Mesenchymal stem cell (in vitro differentiated cells and primary cell): Measurements from ENCODE around the gene SLC25A48.

Experiments
- DNase-seq: peaks from one replicate; pipeline ENCODE4 v3.0.0-alpha.2; 2013
- H2AFZ ChIP-seq: one replicate; pipeline ENCODE4 v1.6.1; 2013; ENCODE audit warnings: low read depth, mild to moderate bottlenecking, control low read depth, inconsistent platforms, low read length, moderate library complexity
- H2AK5ac ChIP-seq: 2 replicates; pipeline ENCODE4 v1.6.1; 2013; ENCODE audit warnings: low read length, moderate library complexity, mild to moderate bottlenecking, inconsistent platforms; ENCODE audit not compliant: severe bottlenecking
- H2BK120ac ChIP-seq: one replicate; pipeline ENCODE4 v1.6.1; 2013; ENCODE audit warnings: low read depth, mild to moderate bottlenecking, inconsistent platforms, low read length, moderate library complexity
- H2BK12ac ChIP-seq, 2 experiments: one replicate each; pipeline ENCODE4 v1.6.1; 2013; ENCODE audit warnings: inconsistent platforms in 2 of 2, low read length in 2 of 2, mild to moderate bottlenecking in 2 of 2, moderate library complexity in 2 of 2, control low read depth in 1 of 2
- H2BK15ac ChIP-seq: one replicate; pipeline ENCODE4 v1.6.1; 2013; ENCODE audit warnings: mild to moderate bottlenecking, low read depth, inconsistent platforms; ENCODE audit not compliant: poor library complexity, severe bottlenecking
- H2BK5ac ChIP-seq: 2 replicates; pipeline ENCODE4 v1.6.1; 2013; ENCODE audit warnings: low read depth, mild to moderate bottlenecking, low read length, control low read depth, inconsistent platforms; ENCODE audit not compliant: poor library complexity, severe bottlenecking
- H3K14ac ChIP-seq, 2 experiments: one replicate each; pipeline ENCODE4 v1.6.1; 2013; ENCODE audit warnings: inconsistent platforms in 2 of 2, low read length in 2 of 2, control low read depth in 1 of 2, mild to moderate bottlenecking in 1 of 2, moderate library complexity in 1 of 2
- H3K18ac ChIP-seq, 2 experiments: one replicate each; pipeline ENCODE4 v1.6.1; 2013; ENCODE audit warnings: inconsistent platforms in 2 of 2, low read length in 2 of 2, control low read depth in 1 of 2, low read depth in 1 of 2, mild to moderate bottlenecking in 1 of 2
- H3K23ac ChIP-seq, 2 experiments: one replicate each; pipeline ENCODE4 v1.6.1; 2013; ENCODE audit warnings: inconsistent platforms in 2 of 2, low read length in 2 of 2, mild to moderate bottlenecking in 2 of 2, moderate library complexity in 2 of 2, control low read depth in 1 of 2
- H3K27ac ChIP-seq: 2 replicates; pipeline ENCODE4 v1.5.1; 2013; ENCODE audit warnings: mild to moderate bottlenecking, moderate library complexity, low read length, control low read depth, inconsistent platforms; ENCODE audit not compliant: poor library complexity, severe bottlenecking
- H3K27me3 ChIP-seq, 2 experiments: 2 replicates each; pipeline versions ENCODE4 v1.6.1 to v1.7.0; 2013; ENCODE audit warnings: low read length in 2 of 2, mild to moderate bottlenecking in 2 of 2, moderate library complexity in 2 of 2, control low read depth in 1 of 2, inconsistent platforms in 1 of 2; ENCODE audit not compliant: control insufficient read depth in 1 of 2, insufficient read depth in 1 of 2
- H3K36me3 ChIP-seq, 2 experiments: 2 replicates each; pipeline versions ENCODE4 v1.6.1 to v1.7.0; 2013; ENCODE audit warnings: low read length in 2 of 2, control low read depth in 1 of 2, inconsistent platforms in 1 of 2, low read depth in 1 of 2, mild to moderate bottlenecking in 1 of 2; ENCODE audit not compliant: insufficient read depth in 2 of 2, control insufficient read depth in 1 of 2
- H3K4ac ChIP-seq, 2 experiments: one replicate each; pipeline ENCODE4 v1.6.1; 2013; ENCODE audit warnings: inconsistent platforms in 2 of 2, low read length in 2 of 2, mild to moderate bottlenecking in 2 of 2, moderate library complexity in 2 of 2, control low read depth in 1 of 2, low read depth in 1 of 2
- H3K4me1 ChIP-seq: 2 replicates; pipeline ENCODE4 v1.6.1; 2013; ENCODE audit warnings: low read depth, low read length, control low read depth; ENCODE audit not compliant: control insufficient read depth, insufficient read depth
- H3K4me2 ChIP-seq: 2 replicates; pipeline ENCODE4 v1.6.1; 2013; ENCODE audit warnings: low read length, mild to moderate bottlenecking, inconsistent platforms; ENCODE audit not compliant: poor library complexity, severe bottlenecking
- H3K4me3 ChIP-seq, 2 experiments: 2 replicates each; pipeline versions ENCODE4 v1.5.1 to v1.7.0; 2013; ENCODE audit warnings: low read length in 2 of 2, mild to moderate bottlenecking in 2 of 2, control low read depth in 1 of 2, low read depth in 1 of 2; ENCODE audit not compliant: insufficient read depth in 1 of 2
- H3K79me1 ChIP-seq: replicated peaks from 2 replicates; pipeline ENCODE4 v1.6.1; 2013; ENCODE audit warnings: mild to moderate bottlenecking, control low read depth, low read length, inconsistent platforms; ENCODE audit not compliant: poor library complexity, severe bottlenecking
- H3K9ac ChIP-seq: 2 replicates; pipeline ENCODE4 v1.7.0; 2013; ENCODE audit warnings: mild to moderate bottlenecking, low read length, moderate library complexity
- H3K9me3 ChIP-seq: 2 replicates; pipeline ENCODE4 v1.7.0; 2013; ENCODE audit warnings: mild to moderate bottlenecking, low read length; ENCODE audit not compliant: control insufficient read depth
- H4K8ac ChIP-seq: one replicate; pipeline ENCODE4 v1.6.1; 2013; ENCODE audit warnings: inconsistent platforms, mild to moderate bottlenecking, low read length, moderate library complexity
- H4K91ac ChIP-seq: one replicate; pipeline ENCODE4 v1.6.1; 2013; ENCODE audit warnings: mild to moderate bottlenecking, low read length, inconsistent platforms
- WGBS: methylation state at CpG from one replicate; pipeline ENCODE4 v1.1.7; 2013; ENCODE audit warnings: mixed read lengths; 5-methylcytosine and 5-hydroxymethylcytosine counted together

Gene SLC25A48

GRCh38 chr5:135891791-135892190 is 57.3 kb downstream of the SLC25A48 start:
- Histone ChIP-seq H3K4ac (no peak overlapping the region), H3K4me1 (peaks cover 12% of the 10 kb centered on the region), H2AFZ (no peak overlapping the region), H3K18ac (no peak overlapping the region), H4K91ac (no peak overlapping the region), H3K9ac (no peak overlapping the region), H3K36me3 (no peaks in the 10 kb centered on the region), H2BK120ac (no peak overlapping the region), H3K23ac (no peak overlapping the region), H3K27ac (no peak overlapping the region), H3K14ac (no peak overlapping the region), H2BK12ac (no peak overlapping the region), H3K4me3 (no peak overlapping the region), H3K9me3 (no peaks in the 10 kb centered on the region), H2BK15ac (no peak overlapping the region), H3K27me3 (peaks cover 16 to 25% of the 10 kb centered on the region in 2 experiments), H3K79me1 (no peaks in the 10 kb centered on the region), H3K4me2 (no peak overlapping the region), H2BK5ac (no peak overlapping the region), H4K8ac (no peak overlapping the region), H2AK5ac (no peak overlapping the region)
- no peak for DNase-seq

- Histone ChIP-seq H3K9ac (no peak overlapping the region), H4K8ac (no peak overlapping the region), H3K79me1 (no peaks in the 10 kb centered on the region), H3K27ac (no peak overlapping the region), H3K4me1 (peaks cover 2% of the 10 kb centered on the region), H2AK5ac (no peak overlapping the region), H2BK12ac (no peak overlapping the region), H3K4me3 (no peak overlapping the region), H3K9me3 (no peaks in the 10 kb centered on the region), H2BK5ac (no peak overlapping the region), H2BK15ac (no peak overlapping the region), H2BK120ac (no peak overlapping the region), H3K14ac (no peak overlapping the region), H2AFZ (no peak overlapping the region), H4K91ac (no peak overlapping the region), H3K36me3 (no peaks in the 10 kb centered on the region), H3K4me2 (no peak overlapping the region), H3K23ac (no peak overlapping the region), H3K4ac (no peak overlapping the region), H3K18ac (no peak overlapping the region), H3K27me3 (peaks cover 24 to 28% of the 10 kb centered on the region in 2 experiments)
- no peak for DNase-seq
- 62% methylated on average over 8 of the region's 8 CpGs for WGBS
Observed at GRCh38 chr5:135894276-135894675, 59.8 kb downstream of the SLC25A48 start.

- H3K4me1 ChIP-seq, result peaks cover 2% of the 10 kb centered on the region
Observed at GRCh38 chr5:135894789-135895188, 60.3 kb downstream of the SLC25A48 start.

GRCh38 chr5:135895474-135896006 is 61.1 kb downstream of the SLC25A48 start, which contains the start of gene IL9:
Gene IL9, minus strand, starts transcription at chr5:135895841. Its CDS starts 25 bp downstream, at chr5:135895816.
- Histone ChIP-seq H3K27me3 (peaks cover 33 to 34% of the 10 kb centered on the region in 2 experiments), H3K4me1 (peaks cover 2% of the 10 kb centered on the region), H2BK15ac (no peak within 1 kb of the TSS), H3K36me3 (no peaks in the 10 kb centered on the region), H3K4ac (no peak within 1 kb of the TSS), H3K4me2 (no peak within 1 kb of the TSS), H4K8ac (no peak within 1 kb of the TSS), H3K79me1 (no peaks in the 10 kb centered on the region), H2BK12ac (no peak within 1 kb of the TSS), H3K27ac (no peak within 1 kb of the TSS), H2AFZ (no peak within 1 kb of the TSS), H3K9ac (no peak within 1 kb of the TSS), H2AK5ac (no peak within 1 kb of the TSS), H3K18ac (no peak within 1 kb of the TSS), H3K9me3 (no peaks in the 10 kb centered on the region), H2BK5ac (no peak within 1 kb of the TSS), H3K23ac (no peak within 1 kb of the TSS), H3K14ac (no peak within 1 kb of the TSS), H3K4me3 (no peak within 1 kb of the TSS), H2BK120ac (no peak within 1 kb of the TSS), H4K91ac (no peak within 1 kb of the TSS)
- no peak for DNase-seq
- 46% methylated on average over 6 of the region's 7 CpGs for WGBS

More at GRCh38 chr5:135894789-135895188, 60.3 kb downstream of the SLC25A48 start:
- Histone ChIP-seq H2BK120ac (no peak overlapping the region), H3K27ac (no peak overlapping the region), H3K18ac (no peak overlapping the region), H2AK5ac (no peak overlapping the region), H3K9me3 (no peaks in the 10 kb centered on the region), H3K14ac (no peak overlapping the region), H2BK12ac (no peak overlapping the region), H3K4ac (no peak overlapping the region), H2BK15ac (no peak overlapping the region), H3K23ac (no peak overlapping the region), H4K8ac (no peak overlapping the region), H3K79me1 (no peaks in the 10 kb centered on the region), H3K9ac (no peak overlapping the region), H4K91ac (no peak overlapping the region), H3K4me2 (no peak overlapping the region), H3K36me3 (no peaks in the 10 kb centered on the region), H3K27me3 (peaks cover 28 to 33% of the 10 kb centered on the region in 2 experiments), H2BK5ac (no peak overlapping the region), H2AFZ (no peak overlapping the region), H3K4me3 (no peak overlapping the region)
- WGBS, result 86% methylated on average over 1 of the region's 2 CpGs
- no peak for DNase-seq
